ENCODE data around the gene FXYD4. TPM values are rescaled to one million over a fixed set of nuclear protein-coding genes. Genes with fewer than 3 reads are reported as not detected.

FXYD4 gene, protein sequence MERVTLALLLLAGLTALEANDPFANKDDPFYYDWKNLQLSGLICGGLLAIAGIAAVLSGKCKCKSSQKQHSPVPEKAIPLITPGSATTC
- total RNA-seq = 1.1 TPM
- long read RNA-seq = 0 reads

DNA sequence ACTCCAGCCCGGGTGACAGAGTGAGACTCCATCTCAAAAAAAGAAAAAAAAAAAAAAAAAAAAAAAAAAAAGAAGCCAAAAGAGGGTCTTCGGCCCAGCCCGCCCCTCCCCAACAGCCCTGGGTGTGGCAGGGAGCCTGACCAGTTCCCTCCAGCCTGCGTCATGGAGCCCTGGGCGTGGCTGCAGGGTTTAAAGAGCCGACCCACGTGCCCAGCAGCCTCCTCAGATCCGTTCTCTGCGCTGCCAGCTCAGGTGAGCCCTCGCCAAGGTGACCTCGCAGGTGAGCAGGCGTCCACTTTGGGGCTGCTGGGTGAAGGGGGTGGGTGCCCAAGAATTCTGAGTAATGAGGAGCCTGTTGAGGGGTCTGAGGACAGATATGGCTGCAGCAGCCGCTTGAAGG, at the start of gene FXYD4:
FXYD4 (plus strand) TSS at position 219 of the 400 bp plus-strand sequence. CDS start 2,111 bp downstream, outside the sequence.
- ATAC-seq (peak; percentile 58), DNase-seq (peak; percentile 74)
- H3K27ac ChIP-seq = no peak within 1 kb of the TSS
- H3K9me3 ChIP-seq = no peaks in the 10 kb centered on the region
- no peaks in the 10 kb centered on the region for H3K27me3 ChIP-seq
- intact Hi-C loops (cut with DNase I) = no loop called here
- H3K4me1 ChIP-seq = no peaks in the 10 kb centered on the region
- H3K36me3 ChIP-seq = no peaks in the 10 kb centered on the region
- no peak for TF ChIP-seq CTCF (IDR thresholded peaks at IDR 0.05)
- H3K4me3 ChIP-seq = no peak within 1 kb of the TSS

DNA sequence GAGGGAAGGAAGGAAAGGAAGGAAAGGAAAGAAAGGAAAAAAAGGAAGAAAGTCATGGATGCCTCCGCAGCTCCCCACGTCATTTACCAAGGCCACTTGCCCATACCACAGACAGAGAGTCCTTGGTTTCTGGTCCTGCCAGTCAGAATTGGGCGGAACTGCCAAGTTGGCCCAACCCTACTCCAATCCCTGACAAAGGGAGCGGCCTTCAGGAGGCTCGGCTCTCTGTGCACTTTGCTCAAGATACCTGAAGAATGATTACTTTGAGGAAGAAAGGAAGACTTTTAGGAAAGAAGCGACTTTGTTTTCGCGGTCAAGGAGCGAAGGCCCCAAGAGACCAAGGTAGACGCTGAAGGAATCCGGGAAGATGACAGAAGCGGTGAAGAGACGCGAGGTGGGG, 49.1 kb upstream of the FXYD4 start:
- no peak for DNase-seq
- H3K4me3 ChIP-seq = peak overlapping the region; percentile 39

GRCh38 chr10:43322769-43323168, 48.7 kb upstream of the FXYD4 start:
- Histone ChIP-seq H3K4me1 (peaks cover 9% of the 10 kb centered on the region), H3K36me3 (no peaks in the 10 kb centered on the region), H3K27me3 (no peaks in the 10 kb centered on the region), H3K4me3 (peak overlapping the region; percentile 39), H3K9me3 (no peaks in the 10 kb centered on the region), H3K27ac (peak overlapping the region; percentile 58)
- TF ChIP-seq CTCF (IDR thresholded peaks at IDR 0.05) = no peak
- intact Hi-C loops (cut with DNase I) = no loop called here
- peak; percentile 98 for ATAC-seq
- DNase-seq = peak; percentile 94

More for the DNA sequence above, 49.1 kb upstream of the FXYD4 start:
- no peak for TF ChIP-seq CTCF (IDR thresholded peaks at IDR 0.05)
- peak; percentile 70 for ATAC-seq
- Histone ChIP-seq H3K27ac (peak overlapping the region; percentile 58), H3K9me3 (no peaks in the 10 kb centered on the region), H3K36me3 (no peaks in the 10 kb centered on the region), H3K27me3 (no peaks in the 10 kb centered on the region), H3K4me1 (peaks cover 9% of the 10 kb centered on the region)
- intact Hi-C loops (cut with DNase I) = no loop called here

- ATAC-seq (no peak), DNase-seq (no peak)
- TF ChIP-seq CTCF (IDR thresholded peaks at IDR 0.05) = no peak
- peak overlapping the region; percentile 39 for H3K4me3 ChIP-seq
- no peaks in the 10 kb centered on the region for H3K27me3 ChIP-seq
- no peaks in the 10 kb centered on the region for H3K9me3 ChIP-seq
- intact Hi-C loops (cut with DNase I) = no loop called here
- peaks cover 9% of the 10 kb centered on the region for H3K4me1 ChIP-seq
- no peak overlapping the region for H3K27ac ChIP-seq
- no peaks in the 10 kb centered on the region for H3K36me3 ChIP-seq
Measured at GRCh38 chr10:43323245-43323644, 48.2 kb upstream of the FXYD4 start.

DNA sequence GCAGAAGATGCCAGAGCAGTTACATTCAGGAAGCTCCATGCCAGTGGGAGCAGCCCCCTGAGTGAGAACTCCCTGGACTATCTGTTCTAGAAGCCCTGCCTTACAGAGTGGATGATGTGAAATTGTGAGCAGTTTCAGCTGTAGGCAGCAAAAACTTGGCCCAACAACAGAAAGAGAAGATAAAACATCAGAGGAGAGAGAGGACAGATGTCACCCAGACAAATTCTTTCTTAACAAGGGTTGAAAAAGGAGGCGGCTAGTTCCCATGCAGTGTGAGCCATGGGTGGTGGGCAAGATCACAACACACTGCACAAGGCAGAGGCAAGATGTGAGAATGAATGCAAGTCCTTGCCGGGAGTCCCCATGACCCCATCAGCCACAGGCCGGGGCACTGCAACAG, 46.6 kb upstream of the FXYD4 start:
- DNase-seq (no peak), ATAC-seq (no peak)
- Histone ChIP-seq H3K27me3 (no peaks in the 10 kb centered on the region), H3K4me3 (no peak overlapping the region), H3K4me1 (peaks cover 9% of the 10 kb centered on the region), H3K36me3 (no peaks in the 10 kb centered on the region), H3K9me3 (no peaks in the 10 kb centered on the region), H3K27ac (no peak overlapping the region)
- no peak for TF ChIP-seq CTCF (IDR thresholded peaks at IDR 0.05)
- intact Hi-C loops (cut with DNase I) = no loop called here

DNA sequence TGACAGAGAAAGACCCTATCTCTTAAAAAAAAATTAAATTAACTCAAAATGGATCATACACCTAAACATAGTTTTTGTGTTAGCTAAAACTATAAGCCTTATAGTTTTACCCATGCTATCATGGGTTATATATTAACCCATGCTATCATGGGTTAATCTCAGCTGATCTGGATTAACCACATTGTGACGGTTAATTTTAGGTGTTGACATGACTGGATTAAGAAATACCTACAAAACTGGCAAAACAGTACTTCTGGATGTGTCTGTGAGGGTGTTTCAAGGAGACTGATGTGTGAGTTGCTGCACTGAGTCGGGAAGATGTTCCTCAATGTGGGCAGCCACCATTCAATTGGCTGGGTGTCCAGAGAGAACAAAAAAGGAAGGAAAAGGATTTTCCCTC, 44.3 kb upstream of the FXYD4 start:
- TF ChIP-seq CTCF (IDR thresholded peaks at IDR 0.05) = no peak
- intact Hi-C loops (cut with DNase I) = no loop called here
- Histone ChIP-seq H3K36me3 (no peaks in the 10 kb centered on the region), H3K27me3 (no peaks in the 10 kb centered on the region), H3K27ac (no peak overlapping the region), H3K9me3 (no peaks in the 10 kb centered on the region), H3K4me1 (peaks cover 9% of the 10 kb centered on the region), H3K4me3 (no peak overlapping the region)
- no peak for DNase-seq
- no peak for ATAC-seq

All from upper lobe of right lung (tissue), 1 donor.